GM18868 (cell line): Measurements from ENCODE around the gene CMTR1.

Source experiments
- ATAC-seq: cut with Tn5 transposase; IDR thresholded peaks from one replicate; pipeline ENCODE4 v1.9.1; 2021; ENCODE audit warnings: mild to moderate bottlenecking, moderate library complexity; ENCODE audit not compliant: unreplicated experiment

CMTR1 gene

DNA sequence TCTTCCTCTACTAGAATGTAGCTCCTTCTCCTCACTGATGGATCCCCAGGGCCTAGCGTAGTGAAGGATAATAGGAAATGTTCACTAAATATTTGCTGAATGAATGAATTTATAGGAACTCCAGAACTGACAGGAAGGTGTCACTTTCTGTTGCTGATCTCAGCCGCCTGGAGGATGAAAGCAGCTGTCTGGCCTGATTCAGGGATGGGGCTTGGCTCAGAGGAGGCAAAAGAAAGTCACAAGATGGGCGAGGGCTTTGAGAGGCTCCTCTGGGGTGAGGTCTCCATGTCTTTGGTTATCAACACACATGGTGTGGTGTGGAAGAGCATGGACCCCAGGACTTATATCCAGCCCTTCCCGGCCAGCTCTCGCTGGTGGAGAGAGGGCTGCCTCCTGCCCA lies 78.2 kb downstream of the CMTR1 start:
- no peak for ATAC-seq

DNA sequence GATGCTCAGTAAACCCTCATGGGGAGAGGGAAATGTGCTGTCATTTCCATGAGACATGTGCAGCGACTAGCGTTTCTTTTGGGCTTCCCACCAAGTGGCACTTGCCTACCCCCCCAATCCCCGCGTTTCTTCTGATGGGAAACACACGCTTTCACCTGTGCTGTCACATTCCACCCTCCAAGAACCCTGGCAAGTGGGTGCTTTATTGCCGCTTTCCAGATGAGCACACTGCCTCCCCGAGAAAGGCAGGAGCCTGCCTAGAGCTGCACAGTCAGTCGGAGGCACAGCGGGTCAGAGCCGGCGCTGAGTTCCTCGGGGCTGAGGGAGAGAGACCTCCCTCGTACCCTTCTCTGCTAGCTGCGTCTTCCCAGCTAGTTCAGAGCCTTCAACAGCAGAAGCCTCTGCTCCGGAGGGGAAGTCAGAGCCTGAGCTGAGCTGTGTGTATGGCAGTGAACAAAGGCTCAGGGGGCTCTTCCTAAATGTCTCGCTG lies 78.9 kb downstream of the CMTR1 start:
- no peak for ATAC-seq

DNA sequence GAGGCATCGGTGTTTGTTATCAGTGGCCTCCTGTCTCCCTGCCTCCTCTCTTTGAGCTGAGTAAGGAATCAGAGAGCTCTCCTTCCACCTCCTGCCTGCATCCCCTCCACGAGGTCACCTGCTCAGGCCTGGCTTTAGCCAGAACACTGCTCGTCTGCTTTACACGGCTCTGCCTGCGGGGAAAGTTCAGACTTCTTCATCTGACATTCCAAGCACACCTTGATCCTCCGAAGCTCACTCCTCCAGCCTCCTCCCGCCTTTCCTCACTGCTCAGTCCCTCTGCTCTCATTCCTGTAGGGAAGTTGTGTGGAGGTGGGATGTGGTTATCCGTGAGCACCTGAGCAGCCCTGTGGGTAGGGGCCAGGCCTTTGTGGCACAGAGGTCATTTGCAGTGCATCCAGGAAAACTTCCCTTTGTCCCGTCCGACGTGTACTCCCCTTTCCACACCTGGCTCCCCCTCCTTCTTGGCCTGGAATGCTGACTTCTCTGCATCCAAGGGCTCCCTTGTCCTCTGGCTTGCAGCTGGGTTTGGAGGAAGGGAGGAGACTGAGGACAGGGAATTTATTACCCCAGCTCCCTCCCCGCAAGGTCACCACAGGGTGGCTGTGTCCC lies 79.5 kb downstream of the CMTR1 start:
- no peak for ATAC-seq

DNA sequence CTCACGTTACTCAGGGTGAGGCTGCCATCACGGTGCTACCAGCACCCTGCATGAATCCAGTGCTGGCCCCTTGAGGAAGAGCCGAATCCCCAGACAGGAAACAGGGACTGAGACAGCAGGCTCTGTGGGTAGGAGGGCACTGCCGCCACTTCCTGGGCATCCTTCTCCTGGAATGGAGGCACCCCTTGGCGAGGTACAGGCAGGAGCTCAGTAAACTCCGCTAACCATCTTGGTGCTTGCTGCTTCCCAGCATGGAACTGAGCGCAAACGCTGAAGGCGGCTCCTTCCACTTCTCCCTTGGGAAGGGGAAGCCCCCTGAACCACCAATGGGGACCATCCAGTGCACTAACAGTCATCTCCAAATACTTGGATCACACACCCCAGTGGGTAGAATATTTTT lies 80.1 kb downstream of the CMTR1 start:
- ATAC-seq = no peak

DNA sequence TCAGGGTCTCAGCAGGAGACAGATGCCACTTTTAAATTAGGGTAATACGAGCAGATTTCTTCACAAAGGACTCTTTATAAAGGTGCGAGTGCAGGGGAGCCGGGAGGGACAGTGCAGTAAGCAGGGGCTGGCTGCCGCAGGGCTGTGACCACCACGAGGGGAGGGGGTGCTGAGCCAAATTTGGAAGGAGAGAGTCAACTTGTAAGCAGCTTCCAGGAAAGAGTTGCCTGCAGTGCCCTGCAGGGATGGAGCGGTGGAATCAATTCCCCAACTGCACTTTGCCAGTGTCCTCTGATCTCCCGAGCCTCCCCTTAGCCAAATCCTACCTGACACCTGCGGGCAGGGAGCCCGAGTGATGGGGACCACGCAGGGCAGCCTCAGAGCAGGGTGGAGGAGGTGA lies 80.6 kb downstream of the CMTR1 start:
- no peak for ATAC-seq

DNA sequence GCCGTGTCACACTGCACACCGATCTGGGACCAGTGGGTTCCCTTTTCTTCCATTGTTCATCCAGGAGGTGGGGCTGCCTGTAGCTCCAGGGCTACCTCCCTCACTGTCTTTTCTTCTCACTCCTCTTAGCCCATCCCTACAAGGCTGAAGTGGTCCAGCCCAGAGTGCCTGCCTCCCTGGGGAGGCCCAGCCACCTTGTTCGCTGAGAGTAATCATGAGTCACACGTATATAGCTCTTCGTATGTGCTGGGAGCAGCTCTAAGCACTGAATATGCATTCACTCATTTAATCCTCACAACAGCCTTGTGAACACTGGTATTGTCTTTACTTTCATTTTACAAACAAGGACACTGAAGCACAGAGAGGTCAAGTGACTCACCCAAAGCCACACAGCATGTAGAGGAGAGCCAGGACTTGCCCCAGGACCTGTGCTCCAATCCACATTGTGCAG lies 81.3 kb downstream of the CMTR1 start:
- ATAC-seq = no peak

DNA sequence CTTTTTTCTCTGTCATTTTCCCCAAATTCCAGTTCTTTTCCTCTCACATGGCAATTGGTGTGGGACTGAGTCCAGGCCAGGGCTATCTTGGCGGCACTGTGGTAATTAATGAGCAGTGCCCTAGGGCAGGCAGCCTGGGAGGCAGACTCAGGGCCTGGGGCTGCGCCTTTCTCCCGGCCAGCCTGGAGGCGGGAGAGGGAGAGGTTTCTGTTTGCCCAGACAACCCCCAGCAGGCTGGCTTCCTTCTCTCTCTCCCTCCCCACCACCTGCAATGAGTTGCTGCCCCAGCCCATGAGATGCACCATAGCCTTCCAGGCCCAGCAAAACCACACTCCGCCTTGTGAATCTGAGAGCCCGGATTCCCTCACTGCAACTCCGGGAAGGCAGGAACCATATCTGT lies 81.8 kb downstream of the CMTR1 start:
- ATAC-seq = no peak

DNA sequence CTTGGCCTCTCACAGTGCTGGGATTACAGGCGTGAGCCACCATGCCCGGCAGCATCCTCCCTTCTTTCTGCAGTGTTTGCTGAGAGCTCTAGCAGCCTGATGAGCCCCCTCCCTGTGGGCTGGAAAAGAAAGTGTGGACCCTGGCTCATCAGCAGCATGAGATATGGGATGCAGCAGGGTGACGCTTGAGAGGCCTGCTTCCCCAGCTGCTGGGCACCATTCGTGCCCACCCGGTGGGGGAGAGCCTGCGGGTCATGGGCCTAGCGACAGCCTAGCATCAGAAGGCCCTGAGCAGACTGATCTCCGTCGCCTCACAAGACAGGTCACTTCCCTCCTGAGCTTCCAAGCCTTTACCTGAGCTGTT lies 82.7 kb downstream of the CMTR1 start:
- no peak for ATAC-seq

DNA sequence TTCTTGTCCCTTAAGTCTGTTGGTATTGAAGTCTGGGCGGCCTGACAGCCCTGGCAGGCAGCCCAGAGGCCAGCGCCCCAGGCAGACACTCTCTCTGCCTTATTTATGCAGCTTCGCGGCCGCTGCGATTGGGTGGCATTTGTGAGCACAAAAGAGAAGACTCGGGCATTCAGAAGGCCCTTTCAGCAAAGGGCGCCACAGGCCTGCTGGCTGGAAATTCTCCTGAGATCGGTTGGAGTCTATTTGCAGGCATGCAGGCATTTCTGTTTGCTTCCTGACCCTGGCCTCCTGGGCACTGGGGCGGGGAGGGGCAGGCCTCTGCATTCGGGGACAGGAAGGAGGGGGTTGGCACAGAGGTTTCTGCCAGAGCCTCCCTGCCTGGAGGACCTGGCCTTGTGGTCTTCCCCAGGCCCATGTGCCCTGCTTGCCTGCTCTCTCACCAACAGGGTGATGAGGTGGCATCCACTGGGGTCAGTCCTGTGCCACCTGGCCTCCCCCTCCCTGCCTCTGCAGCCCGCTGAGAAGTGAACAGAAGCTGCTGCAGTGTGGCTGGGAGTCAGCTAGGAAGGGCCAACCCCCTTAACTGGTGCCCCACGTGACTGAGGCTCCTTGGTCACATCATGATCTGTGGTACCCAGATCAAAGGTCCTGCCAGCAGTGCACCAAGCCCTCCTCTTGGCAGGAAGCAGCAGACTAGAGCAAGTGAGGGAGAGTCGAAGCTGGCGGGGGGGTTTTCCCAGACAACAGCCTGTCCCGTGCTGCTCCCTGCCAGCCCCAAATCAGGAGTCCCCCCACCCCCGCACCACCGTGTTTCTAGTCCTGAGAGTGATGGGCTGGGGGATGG lies 83.3 kb downstream of the CMTR1 start:
- peak; percentile 74 for ATAC-seq

DNA sequence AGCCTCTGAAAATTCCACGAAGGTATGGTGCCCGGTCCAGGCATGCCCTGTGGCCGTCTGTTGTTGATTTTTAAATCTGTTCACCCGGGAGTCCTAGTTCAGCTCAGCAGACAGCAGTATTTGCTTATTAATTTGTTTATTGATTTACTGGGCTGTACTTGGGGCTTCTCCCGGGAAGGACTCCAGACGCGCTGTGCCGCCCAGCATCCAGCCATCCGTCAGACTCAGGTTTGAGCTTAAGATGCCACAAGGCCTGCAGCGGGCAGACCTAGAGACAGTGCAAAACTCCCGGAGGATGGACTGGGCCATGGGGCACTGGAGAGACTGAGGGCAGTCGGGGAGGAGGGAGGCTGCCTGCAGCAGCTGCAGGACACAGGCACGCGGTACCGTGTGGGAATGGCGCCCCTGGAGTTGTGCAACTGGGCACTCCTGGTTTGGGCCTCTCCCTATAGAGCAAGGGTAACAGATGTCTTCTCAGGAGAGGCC lies 83.9 kb downstream of the CMTR1 start:
- peak; percentile 3 for ATAC-seq

DNA sequence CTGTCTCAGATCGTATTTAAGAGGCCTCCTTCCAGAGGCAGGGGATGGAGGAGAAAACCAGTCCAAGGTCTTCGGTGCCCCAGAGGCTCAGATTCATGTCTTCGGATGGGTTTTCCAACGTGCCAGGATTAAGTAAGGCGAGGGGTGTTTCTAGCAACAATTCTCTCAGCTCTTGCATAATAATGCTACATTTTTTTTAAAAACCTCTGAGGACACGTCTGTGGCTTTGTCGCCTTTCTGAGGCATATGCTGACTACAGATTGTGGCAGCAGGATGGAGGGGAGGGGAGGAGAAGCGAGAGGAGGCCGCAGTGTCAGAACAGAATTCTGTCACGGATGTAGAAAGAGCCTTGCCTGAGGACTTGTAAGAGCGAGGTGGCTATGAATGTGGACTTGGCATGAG lies 84.4 kb downstream of the CMTR1 start:
- ATAC-seq = peak; percentile 30

DNA sequence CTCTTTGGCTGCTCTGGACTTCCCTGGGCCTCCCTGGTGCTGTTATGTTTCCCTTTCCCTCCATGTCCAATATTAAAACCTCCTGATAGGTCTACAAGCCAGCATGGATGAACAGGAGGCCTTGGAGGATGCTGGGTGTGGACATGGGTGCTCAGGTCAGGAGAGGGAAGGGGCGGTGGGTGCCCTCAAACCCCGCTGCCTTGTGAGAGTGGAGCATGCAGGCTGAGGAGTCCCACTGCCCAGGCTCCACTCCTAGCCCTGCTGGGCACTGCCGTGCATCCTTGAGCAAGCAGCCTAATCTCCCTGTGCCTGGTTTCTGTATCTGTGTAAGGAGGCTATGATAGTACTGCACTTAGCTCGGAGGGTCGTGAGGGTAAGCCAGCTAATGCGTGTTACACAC lies 85.1 kb downstream of the CMTR1 start:
- ATAC-seq = no peak

DNA sequence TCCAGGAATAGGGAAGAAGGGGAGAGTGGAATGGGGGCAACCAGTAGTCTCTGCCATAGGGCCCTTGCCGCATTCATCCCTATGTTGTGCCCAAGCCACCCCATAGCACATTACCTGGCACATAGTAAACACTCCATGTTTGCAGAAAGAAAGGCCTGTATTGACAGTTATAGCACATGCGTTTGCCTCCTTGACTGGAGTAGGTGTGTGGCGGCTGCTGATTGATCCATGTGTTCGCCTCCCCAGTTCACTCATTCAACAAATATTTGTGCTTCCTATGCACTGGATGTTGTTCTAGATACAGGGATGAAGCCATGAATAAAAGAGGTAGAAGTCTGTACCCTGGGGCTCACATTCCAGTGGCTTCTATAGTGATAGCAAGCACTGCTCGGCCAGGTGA lies 86.4 kb downstream of the CMTR1 start:
- ATAC-seq = no peak

DNA sequence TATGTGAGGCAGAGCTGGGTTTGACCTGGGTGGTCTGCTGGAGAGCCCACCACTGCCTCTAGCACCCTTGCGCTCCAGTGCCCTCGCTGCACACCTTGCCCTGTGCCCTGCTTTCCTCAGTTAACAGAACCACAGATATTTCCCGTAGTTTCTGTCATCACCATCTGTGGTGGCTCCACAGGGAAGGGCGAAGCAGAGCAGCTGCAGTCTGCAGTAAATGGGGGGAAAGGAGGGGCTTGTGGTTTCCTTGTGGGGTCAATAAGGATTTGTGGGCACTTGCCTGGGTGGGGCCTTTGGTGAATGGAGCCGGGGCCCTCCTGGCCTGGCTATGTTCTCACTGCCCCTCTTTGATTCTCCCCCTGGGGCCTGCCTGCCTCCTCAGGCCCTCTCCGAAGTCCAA lies 87.9 kb downstream of the CMTR1 start:
- no peak for ATAC-seq

DNA sequence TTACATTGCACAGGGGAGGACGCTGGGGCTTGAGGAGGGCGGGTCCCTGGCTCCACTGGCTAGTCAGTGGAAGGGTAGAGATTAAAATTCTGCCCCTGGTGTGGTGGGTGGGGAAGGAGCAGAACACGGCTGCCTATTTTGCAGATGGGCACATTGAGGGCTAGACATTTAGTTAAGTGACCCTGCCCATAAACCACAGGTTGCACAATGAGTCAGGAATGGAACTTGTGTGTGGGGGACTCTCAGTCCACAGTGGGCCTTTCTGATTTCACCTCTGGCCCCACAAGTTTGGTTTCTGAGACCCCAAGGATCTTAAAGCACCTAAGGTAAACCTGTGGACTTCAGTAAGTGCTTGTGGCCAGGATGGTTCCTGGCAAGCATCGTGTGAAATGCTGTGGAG lies 88.7 kb downstream of the CMTR1 start:
- no peak for ATAC-seq

DNA sequence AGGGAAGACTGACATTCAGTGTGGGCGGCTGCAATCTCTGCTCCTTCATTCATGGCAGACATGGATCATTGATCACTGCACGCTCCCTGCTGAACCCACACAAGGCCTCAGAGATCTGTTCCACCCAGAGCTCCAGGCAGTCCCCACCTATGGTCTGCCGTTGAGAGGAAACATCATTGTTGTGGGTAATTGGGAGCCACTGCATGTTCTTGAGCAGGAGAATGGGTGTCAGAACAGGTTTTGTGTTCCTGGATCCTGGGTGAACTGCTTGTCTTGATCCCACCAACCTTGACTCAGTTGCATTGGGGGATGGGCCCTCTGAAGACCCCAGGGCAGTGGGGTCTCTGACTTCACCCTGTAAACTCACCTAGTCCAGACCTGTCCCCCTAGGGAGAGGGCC lies 89.8 kb downstream of the CMTR1 start:
- ATAC-seq = no peak

DNA sequence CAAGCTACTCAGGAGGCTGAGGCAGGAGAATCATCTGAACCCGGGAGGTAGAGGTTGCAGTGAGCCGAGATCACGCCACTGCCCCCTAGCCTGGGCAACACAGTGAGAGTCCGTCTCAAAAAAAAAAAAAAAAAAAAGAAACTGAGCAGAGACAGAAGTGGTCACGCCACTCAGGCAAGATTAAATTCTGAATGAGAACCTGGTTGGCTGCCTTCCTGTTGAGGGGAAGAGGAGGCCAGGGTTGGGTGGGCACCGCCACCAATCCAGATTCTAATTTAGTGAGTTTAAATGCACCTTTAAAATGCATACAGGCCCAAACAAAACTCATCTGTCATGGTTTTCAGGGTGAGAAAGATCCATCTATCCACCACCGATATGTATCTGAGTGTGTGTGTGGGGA lies 90.4 kb downstream of the CMTR1 start:
- no peak for ATAC-seq

DNA sequence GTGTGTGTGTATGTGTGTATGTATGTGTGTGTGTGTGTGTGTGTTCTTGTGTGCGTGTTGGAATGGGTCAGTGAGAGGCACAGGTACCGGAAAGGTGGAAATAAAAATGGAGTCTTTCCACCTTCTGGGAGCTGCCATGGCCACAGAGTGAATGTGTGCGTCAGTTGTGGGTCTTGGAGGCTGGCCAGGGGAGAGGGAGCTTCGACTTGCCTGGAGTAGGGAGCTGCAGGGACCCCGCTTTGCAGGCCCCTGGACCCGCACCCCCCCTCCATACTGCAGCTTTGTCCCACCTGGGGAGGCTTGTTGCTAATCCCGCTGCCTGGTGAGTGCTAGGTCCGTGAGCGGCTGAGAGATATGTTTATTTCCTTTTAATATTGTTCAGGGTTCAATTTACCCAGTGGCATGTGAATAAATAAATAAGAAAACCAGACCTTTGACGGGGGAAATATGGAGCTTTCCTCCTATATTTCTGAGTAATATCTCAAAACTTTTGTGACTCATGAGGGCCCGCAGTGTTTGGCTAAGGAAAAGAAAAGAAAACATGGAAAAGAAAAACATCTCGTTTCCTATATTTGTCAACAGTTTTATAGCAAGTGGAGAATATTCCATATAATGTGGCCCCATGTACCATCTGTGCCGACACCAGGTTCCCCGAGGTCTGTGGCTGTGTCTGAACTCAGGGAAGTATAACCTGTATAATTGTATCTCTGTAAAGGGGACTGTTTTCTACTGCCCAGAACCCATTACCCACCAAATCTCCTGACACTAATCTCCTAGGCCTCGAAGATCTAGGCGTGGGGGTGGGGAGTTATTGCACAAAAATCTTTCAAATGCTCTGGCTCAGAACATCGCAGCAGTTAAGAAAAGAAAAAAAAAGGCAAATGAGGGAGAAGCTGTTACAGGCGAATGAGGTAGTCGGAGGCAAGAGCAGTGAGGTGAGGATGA lies 91.3 kb downstream of the CMTR1 start:
- ATAC-seq = no peak

DNA sequence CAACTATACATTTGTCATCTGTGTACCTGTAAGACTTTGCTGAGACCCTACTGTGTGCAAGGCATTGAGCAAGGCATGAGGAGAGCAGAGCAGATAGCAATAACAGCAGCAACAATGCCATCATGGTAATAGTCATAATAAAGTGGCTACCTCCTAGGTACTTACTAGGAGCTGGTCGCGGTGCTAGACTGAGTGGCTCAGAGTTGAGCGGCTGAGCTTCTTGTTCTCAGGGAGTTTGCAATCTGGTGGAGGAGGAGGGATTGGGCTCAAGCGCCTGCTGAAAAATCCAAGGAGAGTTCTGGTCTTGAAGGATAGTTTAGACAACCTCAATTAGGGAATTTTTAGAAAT lies 91.9 kb downstream of the CMTR1 start:
- no peak for ATAC-seq

DNA sequence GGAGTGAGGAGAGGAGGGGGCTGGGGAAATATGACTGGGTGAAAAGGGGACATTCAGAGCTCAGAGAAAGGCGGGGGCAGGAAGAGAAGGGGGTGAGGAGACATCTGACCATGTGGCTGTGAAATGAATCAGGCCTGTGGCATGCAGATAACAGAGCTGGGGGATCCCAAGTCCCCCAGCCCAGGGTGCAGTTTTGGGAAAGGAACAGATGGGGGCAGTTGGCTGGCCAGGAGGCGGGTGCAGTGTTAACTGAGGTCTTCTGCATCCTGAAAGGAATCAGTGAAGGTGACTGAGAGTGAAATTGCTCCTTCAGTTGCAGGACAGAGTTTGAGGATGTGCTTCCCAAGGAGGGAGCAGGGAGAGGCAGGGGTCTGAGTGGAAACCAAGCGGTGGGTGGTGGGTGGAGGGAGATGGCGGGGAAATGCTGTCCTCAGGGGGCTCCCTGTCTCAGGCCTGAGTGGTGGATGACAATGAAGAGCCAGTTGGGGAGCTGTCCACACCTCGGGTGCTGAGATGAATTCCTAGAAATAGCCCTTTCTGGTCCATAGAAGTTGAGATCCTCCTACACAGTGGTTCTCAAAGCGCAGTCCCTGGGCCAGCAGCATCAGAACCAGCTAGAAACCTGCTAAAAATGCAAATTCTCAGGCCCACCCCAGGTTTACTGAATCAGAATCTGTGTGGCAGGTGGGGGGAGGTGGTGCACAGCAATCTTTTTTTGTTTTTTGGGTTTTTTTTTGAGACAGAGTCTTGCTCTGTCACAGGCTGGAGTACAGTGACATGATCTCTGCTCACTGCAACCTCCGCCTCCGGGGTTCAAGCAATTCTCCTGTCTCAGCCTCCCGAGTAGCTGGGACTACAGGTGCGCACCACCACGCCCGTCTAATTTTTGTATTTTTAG lies 92.7 kb downstream of the CMTR1 start:
- ATAC-seq = no peak
